Ovary (tissue), 9 donors: ENCODE measurements around the gene TSPAN3. TPM values are rescaled to one million over a fixed set of nuclear protein-coding genes. Genes with fewer than 3 reads are reported as not detected.

Source experiments
- DNase-seq, 5 donors: peaks; one replicate each; pipeline ENCODE4 v3.0.0-alpha.2; 2019 to 2020
- H3K27ac ChIP-seq, 2 donors: fragments of 200-600 bp; one replicate each; pipeline versions ENCODE4 v1.5.1 to v1.8.0; 2019 to 2022
- H3K27me3 ChIP-seq: fragments of 200-600 bp; one replicate; pipeline ENCODE4 v1.8.0; 2022
- H3K36me3 ChIP-seq: fragments of 200-600 bp; sonication (generic); one replicate; pipeline ENCODE4 v1.5.1; 2019
- H3K4me1 ChIP-seq: one replicate; pipeline ENCODE4 v1.8.1; 2013; ENCODE audit warnings: mild to moderate bottlenecking, moderate library complexity; ENCODE audit not compliant: insufficient read depth
- H3K4me3 ChIP-seq: fragments of 200-600 bp; sonication (generic); one replicate; pipeline ENCODE4 v1.5.1; 2017
- H3K9me3 ChIP-seq, 2 donors: fragments of 200-600 bp in 1 of 2; sonication (generic) in 1 of 2; one replicate each; pipeline versions ENCODE4 v1.5.1 to v1.8.1; 2013 to 2019; ENCODE audit warnings: mild to moderate bottlenecking in 1 of 2, moderate library complexity in 1 of 2
- EP300 ChIP-seq: sonication (generic); formaldehyde crosslinking; IDR thresholded peaks from one replicate; pipeline ENCODE4 v1.6.1; 2017; ENCODE audit warnings: antibody characterized with exemption
- POLR2A ChIP-seq: fragments of 450-650 bp; IDR thresholded peaks from one replicate; pipeline ENCODE4 v1.6.1; 2017; ENCODE audit warnings: antibody characterized with exemption, mild to moderate bottlenecking, moderate library complexity
- WGBS, 3 donors: extraction: QIAGEN DNeasy Blood & Tissue Kit in 1 of 3; methylation state at CpG; one replicate each; pipeline versions ENCODE4 v1.1.5 to v1.1.7; 2013 to 2017; 5-methylcytosine and 5-hydroxymethylcytosine counted together
- intact Hi-C, 4 donors: fragments of 100-400 bp; cut with DNase I; formaldehyde crosslinking; loops; one replicate each; pipeline versions ENCODE4 v1.11.0 to v1.15.1; 2022 to 2023
- polyA plus RNA-seq, 2 donors: library from polyadenylated mRNA; stranded (reverse); fragments of 200-250 nt in 1 of 2; fragments of 350-450 nt in 1 of 2; fragmentation: Illumina TruSeq in 1 of 2; extraction: RNeasy Lipid Tissue Mini Kit (QIAGEN cat#74804) in 1 of 2; gene quantifications; one replicate each; pipeline ENCODE4 v1.2.3, GENCODE V29; 2013 to 2014
- total RNA-seq, 7 donors: library from RNA; depleted of rRNA in 2 of 7; stranded (reverse); fragments of >200 nt in 2 of 7; fragmentation: NEBNext Ultra II Directional in 3 of 7; extraction: Animal tissue kit (Norgen Biotek cat#: 25700) in 3 of 7; gene quantifications; one replicate each; pipeline versions ENCODE4 v1.1.0 to v1.2.4, GENCODE V29; 2016 to 2023
- TF ChIP-seq, protein P1 (sequence below), 3 donors: fragments of 450-650 bp in 2 of 3; fragments of 200-600 bp in 1 of 3; IDR thresholded peaks; one replicate each; pipeline versions ENCODE4 v1.5.1 to v1.8.0; 2016 to 2022; ENCODE audit warnings: antibody characterized with exemption in 3 of 3, mild to moderate bottlenecking in 1 of 3
- donor health status: DM: no; HTN: no; CAD: no; lungs with moderate emphysema.
- donor health status: DM: no; HTN: no; CAD: no.
- donor health status: Bipolar disorder and iron deficiency.
- donor health status: DM: yes; HTN: yes; CAD: no.
- donor health status: DM: no; HTN: no; CAD: no.
- donor health status: DM: yes; HTN: yes; CAD: no.

The TSPAN3 gene
- total and polyA plus RNA-seq, 9 donors: 140 to 266 (median 196) TPM

DNA sequence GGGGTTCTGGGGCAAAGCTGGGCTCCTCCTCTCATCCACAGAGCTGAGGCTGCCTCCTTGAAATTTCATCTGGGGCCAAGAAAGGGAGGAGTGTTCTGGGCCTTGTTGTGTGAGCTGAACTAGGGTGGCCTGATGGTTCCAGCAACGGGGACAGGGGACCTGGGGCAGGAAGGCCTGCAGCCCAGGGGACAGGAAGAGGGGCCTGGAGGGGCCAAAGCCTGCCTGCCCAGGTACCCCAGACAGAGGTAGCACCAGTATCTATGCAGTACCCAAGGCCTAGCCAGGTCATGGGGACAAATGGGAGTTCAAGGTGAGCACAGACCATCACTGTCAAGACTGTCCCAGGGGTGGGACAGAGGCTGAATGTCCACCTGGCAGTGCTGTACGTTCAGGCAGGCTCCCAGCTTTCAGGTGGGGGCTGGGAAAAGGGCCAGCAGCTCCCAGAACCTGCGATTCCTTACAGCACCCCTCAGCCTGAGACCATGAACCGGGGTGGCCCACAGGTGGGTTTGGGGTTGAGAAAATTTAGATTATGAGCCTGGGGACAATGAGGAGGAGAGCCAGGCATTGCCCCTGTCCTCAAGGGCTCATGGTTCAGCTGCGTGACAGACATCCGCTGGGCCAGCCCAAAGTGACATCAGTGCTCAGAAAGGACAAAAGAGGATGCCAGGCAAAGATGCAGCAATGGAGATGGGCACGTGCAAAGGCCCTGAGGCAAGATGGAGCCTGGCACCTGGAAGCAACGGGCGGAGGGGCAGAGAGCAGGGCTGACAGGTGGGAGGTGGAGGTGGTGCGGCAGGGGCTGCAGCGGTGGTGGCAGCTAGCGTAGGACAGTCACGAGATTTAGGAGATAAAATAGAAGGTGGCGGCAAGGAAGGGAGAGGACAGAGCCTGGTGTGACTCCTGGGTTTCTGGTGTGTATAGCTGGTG, 48.0 kb downstream of the TSPAN3 start:
- no peaks in the 10 kb centered on the region for H3K4me1 ChIP-seq
- no peaks in the 10 kb centered on the region for H3K9me3 ChIP-seq
- 87 to 94% (median 92%) methylated on average over 14 of the region's 14 CpGs for WGBS, 3 donors
- no peak for TF ChIP-seq POLR2A
- TF ChIP-seq, protein P1, sequence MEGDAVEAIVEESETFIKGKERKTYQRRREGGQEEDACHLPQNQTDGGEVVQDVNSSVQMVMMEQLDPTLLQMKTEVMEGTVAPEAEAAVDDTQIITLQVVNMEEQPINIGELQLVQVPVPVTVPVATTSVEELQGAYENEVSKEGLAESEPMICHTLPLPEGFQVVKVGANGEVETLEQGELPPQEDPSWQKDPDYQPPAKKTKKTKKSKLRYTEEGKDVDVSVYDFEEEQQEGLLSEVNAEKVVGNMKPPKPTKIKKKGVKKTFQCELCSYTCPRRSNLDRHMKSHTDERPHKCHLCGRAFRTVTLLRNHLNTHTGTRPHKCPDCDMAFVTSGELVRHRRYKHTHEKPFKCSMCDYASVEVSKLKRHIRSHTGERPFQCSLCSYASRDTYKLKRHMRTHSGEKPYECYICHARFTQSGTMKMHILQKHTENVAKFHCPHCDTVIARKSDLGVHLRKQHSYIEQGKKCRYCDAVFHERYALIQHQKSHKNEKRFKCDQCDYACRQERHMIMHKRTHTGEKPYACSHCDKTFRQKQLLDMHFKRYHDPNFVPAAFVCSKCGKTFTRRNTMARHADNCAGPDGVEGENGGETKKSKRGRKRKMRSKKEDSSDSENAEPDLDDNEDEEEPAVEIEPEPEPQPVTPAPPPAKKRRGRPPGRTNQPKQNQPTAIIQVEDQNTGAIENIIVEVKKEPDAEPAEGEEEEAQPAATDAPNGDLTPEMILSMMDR (IDR thresholded peaks at IDR 0.05): no peak
- no peak for TF ChIP-seq EP300
- no peak overlapping the region for H3K4me3 ChIP-seq
- intact Hi-C loops: loop anchor here in 1 of 4 donors (10.0 kb wide), 1 partner anchor 522 kb away; no protein-coding TSS in a partner anchor
- H3K27ac ChIP-seq: no peak overlapping the region
- H3K27me3 ChIP-seq: no peaks in the 10 kb centered on the region
- H3K36me3 ChIP-seq: no peaks in the 10 kb centered on the region
- peak in 1 of 5 donors; percentile 5 for DNase-seq

DNA sequence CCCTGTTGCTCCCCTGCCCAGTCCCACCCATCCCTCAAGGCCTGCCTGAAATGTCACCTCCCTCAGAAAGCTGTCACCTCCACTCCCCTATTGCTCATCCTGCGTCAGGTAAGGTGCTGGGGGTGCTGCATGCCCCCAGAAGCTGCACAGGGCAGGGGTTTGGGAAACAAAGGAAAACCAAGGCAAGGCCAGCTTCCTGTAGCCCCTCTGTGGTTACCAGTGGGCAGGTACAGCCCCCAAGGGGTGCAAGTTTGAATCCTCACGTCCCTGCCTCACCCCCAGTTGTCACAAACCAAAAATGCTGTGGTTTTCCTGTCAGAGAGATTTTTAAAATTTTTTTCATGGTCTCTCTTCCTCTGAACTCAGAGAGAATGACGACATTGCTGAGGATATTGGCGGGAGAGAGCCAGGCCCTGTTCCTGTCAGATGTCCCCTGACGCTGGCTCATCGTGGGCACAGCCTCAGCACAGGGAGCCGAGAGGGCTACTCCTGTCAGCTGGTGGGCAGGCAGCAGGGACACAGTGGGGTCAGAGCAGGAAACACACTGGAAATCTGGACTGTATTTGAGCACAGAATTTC, 49.0 kb downstream of the TSPAN3 start:
- WGBS, 3 donors: 80 to 85% (median 81%) methylated on average over 7 of the region's 7 CpGs
- no peak for DNase-seq
- Histone ChIP-seq H3K4me3 (no peak overlapping the region), H3K9me3 (no peaks in the 10 kb centered on the region), H3K36me3 (no peaks in the 10 kb centered on the region), H3K4me1 (peaks cover 2% of the 10 kb centered on the region), H3K27me3 (no peaks in the 10 kb centered on the region), H3K27ac (no peak overlapping the region)
- TF ChIP-seq POLR2A: no peak
- no peak for TF ChIP-seq EP300
- TF ChIP-seq, protein P1 (IDR thresholded peaks at IDR 0.05): no peak
- intact Hi-C loops: loop anchor here in 1 of 4 donors (10.0 kb wide), 1 partner anchor 523 kb away; no protein-coding TSS in a partner anchor

DNA sequence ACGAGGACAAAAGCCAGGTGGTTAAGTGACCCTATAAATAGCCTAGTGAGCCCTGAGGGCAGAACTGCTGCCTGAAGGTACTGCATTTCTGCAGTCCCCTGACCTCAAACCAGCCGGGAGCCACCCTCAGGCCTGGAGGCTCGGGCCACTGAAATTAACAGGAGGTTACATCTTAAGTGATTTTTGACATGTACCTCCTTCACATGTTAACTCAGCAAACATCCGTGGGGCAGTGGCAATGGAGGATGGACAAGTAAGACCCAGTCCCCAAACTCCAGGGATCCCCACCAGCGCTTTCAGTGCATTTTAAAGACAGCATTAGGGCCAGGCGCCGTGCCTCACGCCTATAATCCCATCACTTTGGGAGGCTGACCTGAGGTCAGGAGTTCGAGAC, 49.8 kb downstream of the TSPAN3 start:
- WGBS, 3 donors: 82 to 84% (median 82%) methylated on average over 9 of the region's 9 CpGs
- intact Hi-C loops: loop anchor here in 1 of 4 donors (10.0 kb wide), 1 partner anchor 524 kb away; no protein-coding TSS in a partner anchor
- Histone ChIP-seq H3K27me3 (no peaks in the 10 kb centered on the region), H3K4me1 (peaks cover 2% of the 10 kb centered on the region), H3K9me3 (no peaks in the 10 kb centered on the region), H3K36me3 (no peaks in the 10 kb centered on the region), H3K4me3 (no peak overlapping the region), H3K27ac (no peak overlapping the region)
- DNase-seq: no peak
- TF ChIP-seq, protein P1 (IDR thresholded peaks at IDR 0.05): no peak
- TF ChIP-seq EP300: no peak
- no peak for TF ChIP-seq POLR2A

DNA sequence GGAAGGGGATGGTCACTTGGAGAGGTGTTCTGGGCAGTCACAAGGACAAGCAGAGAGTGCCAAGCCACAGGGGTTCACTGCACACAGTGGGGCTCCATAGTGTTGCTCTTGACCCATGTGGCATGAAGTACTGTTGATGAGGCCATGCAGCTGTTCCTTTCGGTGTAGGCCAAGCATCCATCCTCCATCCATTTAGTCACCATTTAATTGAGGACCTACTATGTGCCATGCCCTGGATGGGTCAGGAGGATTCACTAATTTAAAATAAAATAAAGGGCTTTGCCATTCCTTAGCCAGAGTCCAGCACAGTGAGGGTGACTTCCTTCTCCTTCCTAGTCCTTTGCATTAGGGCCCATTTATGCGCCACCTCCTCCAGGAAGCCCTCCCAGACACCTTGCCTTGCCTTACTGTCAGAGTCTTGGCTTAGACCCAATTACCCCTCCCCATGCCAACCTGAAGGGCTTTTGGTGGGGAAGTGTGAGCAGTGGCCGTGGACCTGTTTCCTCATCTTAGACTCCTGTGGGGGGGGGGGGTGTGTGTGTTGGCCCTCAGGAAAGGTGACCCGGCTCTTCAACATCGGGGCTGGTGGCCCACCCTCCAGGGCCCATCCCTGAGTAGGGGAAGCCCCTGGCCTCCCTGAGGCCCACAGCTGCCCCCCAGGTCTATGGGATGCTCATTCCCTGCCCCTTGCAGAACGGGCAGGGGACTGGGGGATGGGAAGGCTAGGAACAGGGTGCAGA, 50.4 kb downstream of the TSPAN3 start:
- 86 to 92% (median 92%) methylated on average over 6 of the region's 6 CpGs for WGBS, 3 donors
- intact Hi-C loops: loop anchor here in 1 of 4 donors (10.0 kb wide), 1 partner anchor 524 kb away; no protein-coding TSS in a partner anchor
- no peak for DNase-seq

More for the DNA sequence above, 50.4 kb downstream of the TSPAN3 start:
- Histone ChIP-seq H3K4me3 (no peak overlapping the region), H3K36me3 (no peaks in the 10 kb centered on the region), H3K4me1 (peaks cover 2% of the 10 kb centered on the region), H3K9me3 (no peaks in the 10 kb centered on the region), H3K27me3 (no peaks in the 10 kb centered on the region), H3K27ac (no peak overlapping the region)
- no peak for TF ChIP-seq POLR2A
- TF ChIP-seq EP300: no peak
- TF ChIP-seq, protein P1 (IDR thresholded peaks at IDR 0.05): no peak
